ENCODE data around the gene KLHDC4.

The KLHDC4 gene

DNA sequence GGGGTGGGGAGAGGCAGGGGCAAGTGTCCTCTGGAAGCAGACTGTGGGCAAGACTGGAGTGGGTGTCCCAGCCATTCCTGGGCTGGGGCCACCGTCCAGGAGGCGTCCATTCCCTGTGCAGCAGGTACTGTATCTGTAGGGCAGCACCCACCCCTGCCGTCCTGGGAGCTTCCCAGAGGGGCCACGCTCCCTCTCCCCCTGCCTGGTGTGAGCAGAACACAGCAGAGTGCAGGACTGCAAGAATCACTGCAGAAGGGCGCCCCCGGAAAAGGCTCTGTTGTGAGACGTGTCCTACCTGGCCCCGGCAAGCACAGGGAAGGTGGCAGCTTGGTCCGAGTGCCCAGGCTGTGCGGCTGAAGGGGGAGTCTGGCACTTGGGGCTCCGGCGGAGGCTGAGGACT, 70.3 kb downstream of the KLHDC4 start:
- H3K36me3 Mint-ChIP-seq (ENCODE audit: low read depth): peaks cover 23% of the 10 kb centered on the region
- H3K27ac Mint-ChIP-seq: no peak overlapping the region
- peaks cover 16% of the 10 kb centered on the region for H3K4me1 Mint-ChIP-seq (ENCODE audit: low read depth)
- no peak overlapping the region for H3K4me3 Mint-ChIP-seq
- no peaks in the 10 kb centered on the region for H3K9me3 Mint-ChIP-seq
- no peaks in the 10 kb centered on the region for H3K27me3 Mint-ChIP-seq

DNA sequence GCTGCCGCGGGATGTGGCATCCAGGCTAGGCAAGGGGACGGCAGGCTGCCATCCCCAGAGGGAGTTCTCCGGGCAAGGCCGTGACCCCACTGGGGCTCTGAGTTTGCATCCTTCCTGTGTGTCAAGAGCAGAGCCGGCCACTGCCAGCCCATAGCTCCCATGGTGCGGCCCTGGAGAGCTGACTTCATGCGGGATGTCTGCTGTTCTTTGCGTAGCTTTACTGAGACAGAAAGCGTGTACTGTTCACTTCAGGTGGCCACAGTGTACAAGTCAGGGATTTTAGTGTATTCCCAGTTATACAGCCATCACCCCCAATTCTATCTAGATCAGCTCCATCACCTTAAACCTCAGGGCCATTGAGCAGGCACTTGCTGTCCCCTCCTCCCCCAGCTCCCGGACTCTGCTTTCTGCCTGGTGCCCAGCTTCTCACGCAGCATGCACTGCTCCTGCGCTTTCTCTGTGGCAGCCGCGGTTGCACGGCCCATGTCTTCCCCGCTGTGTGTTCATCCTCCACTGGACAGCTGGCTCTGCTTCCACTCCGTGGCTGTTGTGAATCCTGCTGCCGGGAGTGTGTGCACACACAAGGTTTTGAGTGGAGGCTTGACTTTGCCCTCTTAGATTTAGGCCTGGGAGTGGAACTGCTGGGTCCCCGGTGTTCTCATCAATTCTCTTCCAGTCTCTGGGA, 71.2 kb downstream of the KLHDC4 start:
- Mint-ChIP-seq H3K9me3 (no peaks in the 10 kb centered on the region), H3K27ac (no peak overlapping the region), H3K4me3 (no peak overlapping the region), H3K36me3 (ENCODE audit: low read depth) (peaks cover 19% of the 10 kb centered on the region), H3K27me3 (no peaks in the 10 kb centered on the region), H3K4me1 (ENCODE audit: low read depth) (peaks cover 12% of the 10 kb centered on the region)

DNA sequence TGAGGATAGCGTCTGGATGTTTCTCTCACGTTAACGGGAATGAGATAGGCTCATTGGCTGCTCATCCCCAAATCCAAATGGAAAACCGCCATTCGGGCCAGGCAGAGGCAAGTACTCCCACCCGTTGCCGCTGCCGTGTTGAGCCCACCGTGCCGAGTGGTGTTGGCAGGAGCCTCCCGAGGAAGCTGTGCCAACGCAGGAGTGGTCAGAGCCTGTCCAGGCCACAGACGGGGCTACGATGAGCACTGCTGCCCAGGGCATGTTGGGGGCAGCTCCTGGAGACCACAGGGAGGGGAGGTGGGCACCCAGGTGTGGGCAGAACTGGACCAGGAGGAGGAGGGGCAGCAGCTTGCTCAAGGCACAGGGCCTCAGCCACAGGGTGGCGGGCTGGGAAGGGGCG, 72.0 kb downstream of the KLHDC4 start:
- Mint-ChIP-seq H3K4me3 (no peak overlapping the region), H3K27me3 (no peaks in the 10 kb centered on the region), H3K36me3 (ENCODE audit: low read depth) (peaks cover 19% of the 10 kb centered on the region), H3K27ac (no peak overlapping the region), H3K4me1 (ENCODE audit: low read depth) (peaks cover 8% of the 10 kb centered on the region), H3K9me3 (no peaks in the 10 kb centered on the region)

DNA sequence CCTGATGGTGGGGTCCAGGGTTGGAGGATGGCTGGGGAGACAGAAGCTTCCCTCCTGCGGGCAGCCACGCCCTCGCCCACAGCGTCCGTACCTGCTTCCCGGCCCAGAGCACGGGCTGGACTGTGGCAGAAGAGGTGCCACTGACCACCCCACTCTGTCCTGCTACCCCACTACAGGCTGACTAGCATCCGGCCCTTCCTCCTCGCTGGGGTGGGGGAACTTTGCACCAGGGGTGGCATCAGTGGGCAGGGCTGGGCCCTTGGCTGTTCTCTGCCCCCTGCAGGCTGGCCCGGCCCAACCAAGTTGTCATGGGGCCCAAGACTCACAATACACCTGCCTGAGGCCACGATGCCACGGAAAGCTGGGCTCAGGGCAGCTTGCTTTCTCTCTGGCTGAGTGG, 73.0 kb downstream of the KLHDC4 start:
- no peak overlapping the region for H3K27ac Mint-ChIP-seq

DNA sequence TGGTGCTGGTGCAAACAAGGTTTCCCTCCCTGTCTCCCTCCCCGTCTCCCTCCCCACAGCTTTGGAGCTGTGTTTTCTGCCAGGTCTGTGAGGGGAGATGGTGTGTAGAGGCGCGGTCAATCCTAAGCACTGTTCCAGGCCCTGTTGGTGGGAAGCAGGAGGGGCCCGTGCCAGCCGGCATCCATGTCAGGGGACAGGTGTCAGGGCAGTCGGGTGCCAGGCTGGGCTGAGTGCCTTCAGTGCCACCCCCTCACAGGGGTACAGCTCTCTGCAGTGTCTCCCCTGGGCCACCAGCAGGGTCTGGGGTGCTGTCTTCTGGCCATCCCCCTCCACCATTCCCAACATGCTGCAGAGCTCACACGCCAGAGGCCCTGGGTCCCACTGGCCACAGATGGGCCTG, 73.6 kb downstream of the KLHDC4 start:
- H3K36me3 Mint-ChIP-seq (ENCODE audit: low read depth): peaks cover 10% of the 10 kb centered on the region
- H3K4me3 Mint-ChIP-seq: no peak overlapping the region
- H3K27ac Mint-ChIP-seq: no peak overlapping the region
- no peaks in the 10 kb centered on the region for H3K4me1 Mint-ChIP-seq (ENCODE audit: low read depth)
- H3K9me3 Mint-ChIP-seq: no peaks in the 10 kb centered on the region
- H3K27me3 Mint-ChIP-seq: no peaks in the 10 kb centered on the region

More for the DNA sequence above, 73.0 kb downstream of the KLHDC4 start:
- Mint-ChIP-seq H3K4me3 (no peak overlapping the region), H3K36me3 (ENCODE audit: low read depth) (peaks cover 15% of the 10 kb centered on the region), H3K27me3 (no peaks in the 10 kb centered on the region), H3K9me3 (no peaks in the 10 kb centered on the region), H3K4me1 (ENCODE audit: low read depth) (no peaks in the 10 kb centered on the region)

DNA sequence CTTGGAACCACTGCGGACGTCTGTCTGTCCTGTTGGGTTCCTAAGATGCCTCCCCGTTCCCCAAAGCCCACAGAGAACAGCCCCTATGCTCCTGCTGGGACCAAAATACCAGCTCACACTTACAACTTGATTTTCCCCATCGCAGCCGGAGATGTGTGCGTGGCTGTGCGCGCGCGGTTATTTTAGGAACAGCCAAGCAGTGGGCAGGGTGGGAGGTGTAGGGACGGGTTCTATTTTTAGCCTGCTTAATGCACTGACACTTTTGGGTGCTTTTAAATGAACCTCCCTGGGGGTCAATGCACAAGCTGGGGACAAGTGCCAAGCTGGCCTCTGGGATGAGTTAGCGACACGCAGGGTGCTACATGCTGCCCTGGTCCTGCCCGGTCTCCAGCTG, 74.1 kb downstream of the KLHDC4 start:
- H3K9me3 Mint-ChIP-seq: no peaks in the 10 kb centered on the region
- no peaks in the 10 kb centered on the region for H3K4me1 Mint-ChIP-seq (ENCODE audit: low read depth)
- peaks cover 8% of the 10 kb centered on the region for H3K36me3 Mint-ChIP-seq (ENCODE audit: low read depth)
- H3K4me3 Mint-ChIP-seq: no peak overlapping the region
- no peaks in the 10 kb centered on the region for H3K27me3 Mint-ChIP-seq
- no peak overlapping the region for H3K27ac Mint-ChIP-seq

DNA sequence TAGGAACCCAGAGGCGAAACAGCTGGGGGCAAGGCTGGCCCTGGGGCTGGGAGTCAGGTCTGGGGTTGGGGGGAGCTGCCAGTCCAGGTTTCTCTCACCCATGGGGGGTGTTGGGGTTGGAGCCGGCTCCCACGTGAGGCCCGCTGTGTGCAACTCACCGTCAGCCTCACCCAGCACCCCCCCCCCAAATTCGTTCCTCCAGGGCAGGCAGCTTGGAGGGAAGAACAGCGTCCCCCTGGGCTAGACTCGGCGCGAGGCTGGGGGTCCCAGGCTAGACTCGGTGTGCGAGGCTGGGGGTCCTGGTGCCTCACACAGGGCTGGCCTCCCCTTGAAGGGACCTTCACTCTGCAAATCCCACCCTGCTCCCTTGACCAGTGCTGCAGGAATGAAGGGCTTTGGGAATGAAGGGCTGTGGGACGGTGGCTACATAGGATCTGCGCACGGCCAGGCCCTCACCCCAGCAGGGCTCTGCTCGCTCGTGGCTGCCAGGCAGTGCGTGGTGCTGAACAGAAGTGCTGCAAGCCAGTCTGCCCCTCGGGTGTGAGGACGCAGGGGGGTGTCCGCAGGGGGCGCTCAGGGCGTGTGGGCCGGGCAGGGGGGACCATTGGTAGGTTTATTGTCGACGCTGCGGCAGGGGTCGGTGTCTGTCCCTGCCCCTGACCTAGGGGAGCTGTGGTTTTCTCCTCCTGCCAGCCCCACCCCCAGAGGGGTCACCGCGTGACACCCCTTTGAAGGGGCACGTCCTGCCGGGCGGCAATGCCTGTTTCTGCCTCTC, 74.7 kb downstream of the KLHDC4 start:
- H3K9me3 Mint-ChIP-seq: no peaks in the 10 kb centered on the region
- no peak overlapping the region for H3K4me3 Mint-ChIP-seq
- no peaks in the 10 kb centered on the region for H3K27me3 Mint-ChIP-seq
- no peak overlapping the region for H3K27ac Mint-ChIP-seq
- peaks cover 4% of the 10 kb centered on the region for H3K36me3 Mint-ChIP-seq (ENCODE audit: low read depth)
- no peaks in the 10 kb centered on the region for H3K4me1 Mint-ChIP-seq (ENCODE audit: low read depth)

DNA sequence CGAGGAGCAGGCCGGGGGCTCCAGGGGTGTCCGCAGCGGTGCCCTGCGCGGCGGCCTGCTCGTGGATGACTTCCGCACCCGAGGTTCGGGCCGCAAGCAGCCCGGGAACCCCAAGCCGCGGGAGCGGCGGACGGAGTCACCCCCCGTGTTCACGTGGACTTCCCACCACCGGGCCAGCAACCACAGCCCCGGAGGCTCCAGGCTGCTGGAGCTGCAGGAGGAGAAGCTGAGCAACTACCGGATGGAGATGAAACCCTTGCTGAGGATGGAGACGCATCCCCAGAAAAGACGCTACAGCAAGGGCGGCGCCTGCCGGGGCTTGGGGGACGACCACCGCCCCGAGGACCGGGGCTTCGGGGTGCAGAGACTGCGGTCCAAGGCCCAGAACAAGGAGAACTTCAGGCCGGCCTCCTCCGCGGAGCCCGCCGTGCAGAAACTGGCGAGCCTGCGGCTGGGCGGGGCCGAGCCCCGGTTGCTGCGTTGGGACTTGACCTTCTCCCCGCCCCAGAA, 75.8 kb downstream of the KLHDC4 start:
- Mint-ChIP-seq H3K4me3 (no peak overlapping the region), H3K36me3 (ENCODE audit: low read depth) (peaks cover 4% of the 10 kb centered on the region), H3K27ac (no peak overlapping the region), H3K4me1 (ENCODE audit: low read depth) (no peaks in the 10 kb centered on the region), H3K27me3 (no peaks in the 10 kb centered on the region), H3K9me3 (no peaks in the 10 kb centered on the region)

DNA sequence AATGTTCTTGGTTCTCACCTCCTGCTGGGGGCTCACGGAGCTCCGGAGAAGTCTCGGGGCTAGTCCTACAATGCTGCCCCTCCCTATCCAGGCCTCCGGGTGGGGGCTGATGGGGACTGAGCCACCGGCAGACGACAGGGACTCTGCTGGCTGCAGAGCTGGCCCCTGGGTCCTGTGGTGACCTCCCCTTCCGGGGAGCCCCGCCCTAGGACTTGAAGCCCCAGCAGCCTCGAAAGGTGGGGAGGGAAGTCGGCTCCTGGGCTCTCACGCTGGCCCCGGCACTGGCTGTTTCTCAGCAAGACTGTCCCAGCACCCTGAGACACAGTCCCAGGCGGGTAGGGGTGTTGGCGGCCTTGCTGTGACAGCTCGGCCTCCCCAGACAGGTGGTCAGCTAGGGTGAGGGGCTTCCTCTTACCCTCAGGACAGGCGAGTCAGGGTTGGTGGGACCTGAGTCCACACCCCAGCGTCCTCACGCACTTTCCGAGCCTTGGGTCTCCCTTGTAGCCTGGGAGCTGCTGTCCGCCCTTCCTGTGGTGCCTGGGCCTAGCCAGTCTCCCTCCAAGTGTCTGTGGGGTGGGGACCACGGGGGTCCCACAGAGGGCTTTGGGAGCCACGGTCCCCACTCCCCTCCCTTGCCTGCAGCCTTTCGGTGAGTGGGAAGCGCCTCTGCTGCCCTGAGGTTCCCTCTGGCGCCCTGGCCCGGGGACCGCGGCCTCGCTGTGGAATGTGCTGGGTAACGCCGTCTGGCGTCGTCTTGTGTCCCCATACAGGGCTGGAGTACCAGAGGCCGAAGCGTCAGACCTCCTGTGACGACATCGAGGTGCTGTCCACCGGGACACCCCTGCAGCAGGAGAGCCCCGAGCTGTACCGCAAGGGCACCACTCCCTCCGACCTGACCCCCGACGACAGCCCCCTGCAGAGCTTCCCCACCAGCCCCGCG, 76.6 kb downstream of the KLHDC4 start:
- no peaks in the 10 kb centered on the region for H3K9me3 Mint-ChIP-seq
- H3K36me3 Mint-ChIP-seq (ENCODE audit: low read depth): no peaks in the 10 kb centered on the region
- H3K4me1 Mint-ChIP-seq (ENCODE audit: low read depth): no peaks in the 10 kb centered on the region
- H3K27ac Mint-ChIP-seq: no peak overlapping the region
- no peak overlapping the region for H3K4me3 Mint-ChIP-seq
- no peaks in the 10 kb centered on the region for H3K27me3 Mint-ChIP-seq

DNA sequence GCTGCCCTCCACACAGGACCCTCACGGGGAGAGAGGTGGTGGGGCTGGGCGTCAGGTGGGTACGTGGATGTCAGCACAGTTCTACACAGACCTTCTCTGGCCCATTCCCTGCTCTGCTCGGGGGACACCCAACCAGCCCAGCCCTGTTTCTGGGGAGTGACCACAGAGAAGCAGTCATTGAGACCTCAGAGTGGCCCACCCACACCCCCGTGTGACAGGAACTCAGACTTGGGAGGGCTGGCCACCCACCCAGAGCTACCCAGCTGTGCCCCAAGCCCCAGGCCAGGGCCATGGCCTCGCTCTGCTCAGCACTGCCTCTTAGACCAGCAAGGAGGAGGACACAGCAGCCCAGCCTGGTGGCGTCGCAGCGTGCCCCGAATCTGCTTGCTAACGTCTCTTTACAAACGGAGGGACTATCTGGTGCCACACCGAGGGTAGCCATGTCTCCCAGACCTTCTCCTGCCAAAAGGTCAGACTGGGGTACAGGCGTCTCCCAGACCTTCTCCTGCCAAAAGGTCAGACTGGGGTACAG, 77.7 kb downstream of the KLHDC4 start:
- no peak overlapping the region for H3K27ac Mint-ChIP-seq
- no peaks in the 10 kb centered on the region for H3K36me3 Mint-ChIP-seq (ENCODE audit: low read depth)
- no peak overlapping the region for H3K4me3 Mint-ChIP-seq
- H3K4me1 Mint-ChIP-seq (ENCODE audit: low read depth): no peaks in the 10 kb centered on the region
- H3K9me3 Mint-ChIP-seq: no peaks in the 10 kb centered on the region
- no peaks in the 10 kb centered on the region for H3K27me3 Mint-ChIP-seq

DNA sequence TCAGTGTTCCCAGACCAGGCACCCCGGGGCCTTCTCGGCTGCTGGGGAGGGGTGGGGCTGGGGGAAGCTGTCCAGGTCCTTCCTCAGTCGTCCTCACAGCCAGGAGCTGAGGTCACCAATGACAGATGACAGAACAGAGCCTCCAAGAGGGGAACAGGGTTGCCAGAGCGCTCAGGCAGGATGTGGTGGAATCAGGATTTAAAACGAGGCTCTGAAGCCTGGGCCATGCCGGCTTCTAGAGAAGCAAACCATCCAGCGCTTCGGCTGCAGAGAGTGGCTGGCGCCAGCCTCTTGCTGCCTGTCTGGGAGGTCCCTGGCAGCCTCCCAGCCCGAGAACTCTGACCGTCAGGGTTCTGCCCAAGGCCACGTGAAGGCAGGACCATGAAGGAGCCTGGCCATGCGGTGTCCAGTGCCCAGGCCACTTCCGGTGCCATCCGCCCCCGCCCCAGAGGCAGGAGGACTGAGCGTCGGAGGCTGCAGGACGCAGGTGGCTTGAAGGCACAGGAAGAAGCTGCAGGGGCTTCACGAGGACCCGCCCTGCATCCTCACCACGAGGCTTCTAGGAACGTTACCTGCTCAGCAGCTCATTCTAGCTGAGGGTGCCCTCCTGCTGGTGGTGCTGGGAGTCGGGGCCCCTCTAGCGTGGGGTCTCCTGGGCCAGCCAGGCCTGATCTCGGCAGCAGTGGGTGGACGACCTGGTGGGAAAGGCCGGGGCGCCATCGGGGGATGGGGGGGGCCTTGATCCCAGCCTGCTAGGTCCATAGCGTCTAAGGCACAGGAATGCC, 78.5 kb downstream of the KLHDC4 start:
- no peaks in the 10 kb centered on the region for H3K27me3 Mint-ChIP-seq
- no peak overlapping the region for H3K4me3 Mint-ChIP-seq
- peaks cover 2% of the 10 kb centered on the region for H3K4me1 Mint-ChIP-seq (ENCODE audit: low read depth)
- no peaks in the 10 kb centered on the region for H3K9me3 Mint-ChIP-seq
- H3K36me3 Mint-ChIP-seq (ENCODE audit: low read depth): no peaks in the 10 kb centered on the region
- no peak overlapping the region for H3K27ac Mint-ChIP-seq

DNA sequence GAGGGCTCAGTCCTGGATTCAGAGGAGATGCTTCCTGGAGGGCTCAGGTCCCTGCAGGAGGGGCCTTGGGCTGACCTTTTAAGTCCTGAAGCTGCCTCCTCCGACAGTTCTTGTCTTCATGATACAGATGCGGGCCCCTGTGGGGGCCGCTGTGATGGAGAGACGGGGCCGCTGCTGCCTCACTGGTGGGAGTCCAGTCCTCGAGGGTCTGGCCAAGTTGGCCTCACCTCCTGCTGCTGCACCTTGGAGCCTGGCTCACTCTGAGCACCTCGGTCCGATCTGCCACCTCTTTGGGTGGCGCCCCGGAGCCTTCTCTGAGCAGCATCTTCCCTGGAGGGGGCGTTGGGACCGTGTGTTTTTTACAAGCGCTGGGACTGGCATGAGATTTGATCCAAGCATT, 79.1 kb downstream of the KLHDC4 start:
- Mint-ChIP-seq H3K27me3 (no peaks in the 10 kb centered on the region), H3K9me3 (no peaks in the 10 kb centered on the region), H3K4me3 (no peak overlapping the region), H3K27ac (no peak overlapping the region), H3K36me3 (ENCODE audit: low read depth) (no peaks in the 10 kb centered on the region), H3K4me1 (ENCODE audit: low read depth) (peaks cover 8% of the 10 kb centered on the region)

DNA sequence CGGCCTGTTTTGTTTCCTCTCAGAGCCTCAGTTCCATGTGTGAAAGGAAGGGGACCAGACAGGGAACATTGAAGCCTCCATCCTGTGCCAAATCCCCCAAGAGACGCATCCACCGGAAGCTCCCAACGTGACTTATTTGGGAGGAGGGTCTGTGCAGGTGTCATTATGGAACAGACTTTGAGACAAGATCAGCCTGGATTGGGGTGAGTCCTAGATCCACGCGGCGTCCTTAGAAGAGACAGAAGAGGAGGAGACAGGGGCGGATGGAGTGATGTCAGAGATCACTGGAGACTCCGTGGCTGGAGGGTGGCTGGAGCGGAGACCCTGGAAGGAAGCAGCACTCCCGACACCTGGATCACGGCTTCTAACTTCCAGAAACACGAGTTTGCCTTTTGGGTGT, 80.0 kb downstream of the KLHDC4 start:
- no peak overlapping the region for H3K4me3 Mint-ChIP-seq
- H3K27ac Mint-ChIP-seq: no peak overlapping the region
- no peaks in the 10 kb centered on the region for H3K27me3 Mint-ChIP-seq
- no peaks in the 10 kb centered on the region for H3K36me3 Mint-ChIP-seq (ENCODE audit: low read depth)
- H3K9me3 Mint-ChIP-seq: no peaks in the 10 kb centered on the region
- H3K4me1 Mint-ChIP-seq (ENCODE audit: low read depth): peaks cover 13% of the 10 kb centered on the region

DNA sequence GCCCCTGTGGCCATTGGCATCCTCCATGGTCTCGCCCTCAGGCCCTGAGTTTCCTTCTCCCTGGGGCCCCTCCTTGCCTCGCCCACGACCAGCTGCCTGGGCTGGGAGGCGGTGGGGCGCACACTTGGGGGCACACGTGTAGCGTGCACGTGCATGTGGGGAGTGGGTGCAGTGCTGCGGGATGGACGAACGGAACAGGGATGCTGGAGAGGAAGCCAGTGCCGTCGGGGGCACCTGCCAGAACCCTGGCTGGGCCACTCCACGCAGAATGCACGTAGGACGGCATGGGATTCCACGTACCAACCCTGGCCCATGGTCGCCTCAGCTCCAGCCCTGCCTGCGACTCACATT, 80.4 kb downstream of the KLHDC4 start:
- H3K4me3 Mint-ChIP-seq: no peak overlapping the region
- H3K36me3 Mint-ChIP-seq (ENCODE audit: low read depth): no peaks in the 10 kb centered on the region
- no peaks in the 10 kb centered on the region for H3K9me3 Mint-ChIP-seq
- no peaks in the 10 kb centered on the region for H3K27me3 Mint-ChIP-seq
- H3K4me1 Mint-ChIP-seq (ENCODE audit: low read depth): peaks cover 15% of the 10 kb centered on the region
- no peak overlapping the region for H3K27ac Mint-ChIP-seq

All from stimulated activated naive CD8-positive, alpha-beta T cell treated with anti-CD3 and anti-CD28 coated beads, Interleukin-15, Interleukin-2, amounts not matched to agents 100 ng/mL and 50 ng/mL, for 24 hours (primary cell).